ENCODE results near the gene AVL9.

- TF ChIP-seq, protein P1, sequence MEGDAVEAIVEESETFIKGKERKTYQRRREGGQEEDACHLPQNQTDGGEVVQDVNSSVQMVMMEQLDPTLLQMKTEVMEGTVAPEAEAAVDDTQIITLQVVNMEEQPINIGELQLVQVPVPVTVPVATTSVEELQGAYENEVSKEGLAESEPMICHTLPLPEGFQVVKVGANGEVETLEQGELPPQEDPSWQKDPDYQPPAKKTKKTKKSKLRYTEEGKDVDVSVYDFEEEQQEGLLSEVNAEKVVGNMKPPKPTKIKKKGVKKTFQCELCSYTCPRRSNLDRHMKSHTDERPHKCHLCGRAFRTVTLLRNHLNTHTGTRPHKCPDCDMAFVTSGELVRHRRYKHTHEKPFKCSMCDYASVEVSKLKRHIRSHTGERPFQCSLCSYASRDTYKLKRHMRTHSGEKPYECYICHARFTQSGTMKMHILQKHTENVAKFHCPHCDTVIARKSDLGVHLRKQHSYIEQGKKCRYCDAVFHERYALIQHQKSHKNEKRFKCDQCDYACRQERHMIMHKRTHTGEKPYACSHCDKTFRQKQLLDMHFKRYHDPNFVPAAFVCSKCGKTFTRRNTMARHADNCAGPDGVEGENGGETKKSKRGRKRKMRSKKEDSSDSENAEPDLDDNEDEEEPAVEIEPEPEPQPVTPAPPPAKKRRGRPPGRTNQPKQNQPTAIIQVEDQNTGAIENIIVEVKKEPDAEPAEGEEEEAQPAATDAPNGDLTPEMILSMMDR (IDR thresholded peaks at IDR 0.05; ENCODE audit: low read depth, low read length, poor library complexity, severe bottlenecking) = no peak
- TF ChIP-seq EZH2phosphoT487 (IDR thresholded peaks at IDR 0.05; ENCODE audit: borderline replicate concordance, low read length) = no peak
Observed at GRCh38 chr7:32594965-32595490, 99.7 kb downstream of the AVL9 start.

Data from DOHH2 (cell line).